GM13976 (cell line): Measurements from ENCODE around the gene F2RL1.

Source experiments
- DNase-seq: peaks from one replicate; pipeline ENCODE4 v3.0.0; 2012; ENCODE audit warnings: low spot score
- in situ Hi-C: fragments of 300-500 bp; cut with MboI; formaldehyde crosslinking; loops from one replicate; pipeline ENCODE4 v1.12.0; 2022; ENCODE audit warnings: low sequenced_read_pairs, mixed read lengths, inconsistent platforms; ENCODE audit not compliant: unreplicated experiment
- TF ChIP-seq, protein P1 (sequence below): IDR thresholded peaks from 2 replicates; pipeline ENCODE4 v1.5.1; 2012; ENCODE audit warnings: borderline replicate concordance, mild to moderate bottlenecking; ENCODE audit not compliant: insufficient read depth; ENCODE audit errors: extremely low read depth, missing control alignments, control extremely low read depth

Gene F2RL1

DNA sequence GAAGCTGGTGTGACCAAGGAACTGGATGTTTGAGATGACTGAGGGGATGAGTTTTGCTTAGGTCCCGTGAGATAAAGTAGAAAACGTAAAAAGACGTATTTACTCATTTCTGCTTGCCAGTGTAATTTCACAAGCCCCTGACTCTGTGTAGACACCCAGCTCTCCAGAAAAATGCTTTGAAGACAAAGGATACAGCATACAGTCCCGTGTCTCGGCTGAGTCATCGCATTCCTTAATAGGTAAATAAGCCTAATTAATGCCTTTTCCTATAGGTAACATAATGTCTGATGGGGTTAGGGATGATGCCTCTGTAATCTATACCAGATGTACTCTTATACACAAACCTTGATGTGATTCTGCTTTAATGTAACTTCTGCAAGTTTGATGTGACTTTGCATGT is 51.2 kb downstream of the F2RL1 start:
- no peak for DNase-seq
- in situ Hi-C loops = loop anchor here (10.0 kb wide), 1 partner anchor 145 kb away; no protein-coding TSS in a partner anchor
- TF ChIP-seq, protein P1, sequence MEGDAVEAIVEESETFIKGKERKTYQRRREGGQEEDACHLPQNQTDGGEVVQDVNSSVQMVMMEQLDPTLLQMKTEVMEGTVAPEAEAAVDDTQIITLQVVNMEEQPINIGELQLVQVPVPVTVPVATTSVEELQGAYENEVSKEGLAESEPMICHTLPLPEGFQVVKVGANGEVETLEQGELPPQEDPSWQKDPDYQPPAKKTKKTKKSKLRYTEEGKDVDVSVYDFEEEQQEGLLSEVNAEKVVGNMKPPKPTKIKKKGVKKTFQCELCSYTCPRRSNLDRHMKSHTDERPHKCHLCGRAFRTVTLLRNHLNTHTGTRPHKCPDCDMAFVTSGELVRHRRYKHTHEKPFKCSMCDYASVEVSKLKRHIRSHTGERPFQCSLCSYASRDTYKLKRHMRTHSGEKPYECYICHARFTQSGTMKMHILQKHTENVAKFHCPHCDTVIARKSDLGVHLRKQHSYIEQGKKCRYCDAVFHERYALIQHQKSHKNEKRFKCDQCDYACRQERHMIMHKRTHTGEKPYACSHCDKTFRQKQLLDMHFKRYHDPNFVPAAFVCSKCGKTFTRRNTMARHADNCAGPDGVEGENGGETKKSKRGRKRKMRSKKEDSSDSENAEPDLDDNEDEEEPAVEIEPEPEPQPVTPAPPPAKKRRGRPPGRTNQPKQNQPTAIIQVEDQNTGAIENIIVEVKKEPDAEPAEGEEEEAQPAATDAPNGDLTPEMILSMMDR = no peak

DNA sequence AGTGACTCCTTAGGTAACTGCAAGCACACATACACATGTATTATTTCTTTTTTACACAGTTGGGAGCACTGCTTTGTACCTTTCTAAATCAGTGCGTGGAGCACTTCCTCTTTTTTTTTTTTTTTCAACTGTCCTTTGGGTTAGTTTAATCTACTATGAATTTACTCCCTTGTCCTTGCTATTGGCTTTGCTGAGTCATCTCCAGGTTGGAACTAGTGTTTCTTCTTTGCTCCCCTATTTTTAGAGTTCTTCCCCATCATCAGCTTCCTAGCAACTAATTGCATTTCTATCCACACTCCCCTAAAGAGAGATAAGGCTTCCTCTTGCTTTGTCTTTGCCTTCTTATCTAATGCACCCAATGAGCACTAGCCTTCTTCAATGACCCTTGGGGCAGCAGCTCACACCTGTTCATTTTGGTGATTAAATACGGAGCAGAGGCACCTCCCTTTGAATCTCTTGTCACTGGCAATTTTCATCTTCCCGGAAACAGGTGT is 55.3 kb downstream of the F2RL1 start:
- TF ChIP-seq, protein P1 = no peak
- in situ Hi-C loops = loop anchor here (10.0 kb wide), 1 partner anchor 141 kb away; no protein-coding TSS in a partner anchor
- DNase-seq = peak; percentile 55
